ENCODE measurements around the gene ADAT3. TPM values are rescaled to one million over a fixed set of nuclear protein-coding genes. Genes with fewer than 3 reads are reported as not detected.
A peak's percentile ranks its signal among the peaks of the same experiment; 100 is the strongest.

The ADAT3 gene
- total RNA-seq, 6 donors from 2014 or later: 6.1 to 25.1 (median 12.0) TPM

- ATAC-seq (ENCODE audit: low FRiP score in 2 of 2) (no peak), DNase-seq (peak in 1 of 2 donors; percentile 81)
- no peaks in the 10 kb centered on the region for H3K27me3 ChIP-seq
- no peak overlapping the region for H3K4me3 ChIP-seq
- H3K36me3 ChIP-seq: no peaks in the 10 kb centered on the region
- no peak overlapping the region for H3K27ac ChIP-seq
- no peak for TF ChIP-seq POLR2A (IDR thresholded peaks at IDR 0.05)
- TF ChIP-seq POLR2AphosphoS5 (IDR thresholded peaks at IDR 0.05): no peak
- no peak for TF ChIP-seq EP300 (IDR thresholded peaks at IDR 0.05)
- TF ChIP-seq CTCF (IDR thresholded peaks at IDR 0.05): no peak
- WGBS, 2 donors: 87 to 92% methylated on average over 18 to 21 of the region's 24 CpGs
- H3K4me1 ChIP-seq: peaks cover 5 to 11% (median 10%) of the 10 kb centered on the region in 4 donors
- H3K9me3 ChIP-seq: no peaks in the 10 kb centered on the region
Measured at GRCh38 chr19:1936916-1937610, 31.9 kb downstream of the ADAT3 start.

- H3K4me1 ChIP-seq: peaks cover 8 to 21% (median 19%) of the 10 kb centered on the region in 4 donors
- 83 to 85% methylated on average over 7 of the region's 7 CpGs for WGBS, 2 donors
- H3K4me3 ChIP-seq: no peak overlapping the region
- ATAC-seq (ENCODE audit: low FRiP score in 2 of 2) (no peak), DNase-seq (no peak)
- H3K36me3 ChIP-seq: no peaks in the 10 kb centered on the region
- no peak for TF ChIP-seq EP300 (IDR thresholded peaks at IDR 0.05)
- TF ChIP-seq CTCF (IDR thresholded peaks at IDR 0.05): no peak
- no peak for TF ChIP-seq POLR2AphosphoS5 (IDR thresholded peaks at IDR 0.05)
- no peak for TF ChIP-seq POLR2A (IDR thresholded peaks at IDR 0.05)
- H3K27ac ChIP-seq: no peak overlapping the region
- H3K9me3 ChIP-seq: no peaks in the 10 kb centered on the region
- no peaks in the 10 kb centered on the region for H3K27me3 ChIP-seq
Measured at GRCh38 chr19:1938071-1938470, 32.9 kb downstream of the ADAT3 start.

GRCh38 chr19:1941146-1942077, 36.2 kb downstream of the ADAT3 start, which contains the start of gene CSNK1G2:
TSS of gene CSNK1G2 (plus strand) at chr19:1941172. CDS start at chr19:1969773, 28,601 bp downstream.
- 0 to 2% methylated on average over 8 to 63 of the region's 97 CpGs for WGBS, 2 donors
- Histone ChIP-seq H3K4me3 (peak within 1 kb of the TSS; percentile 75 to 90 (median 83)), H3K27me3 (no peaks in the 10 kb centered on the region), H3K27ac (peak within 1 kb of the TSS; percentile 94 to 100 (median 96)), H3K9me3 (no peaks in the 10 kb centered on the region), H3K4me1 (peaks cover 32 to 50% (median 36%) of the 10 kb centered on the region in 4 donors), H3K36me3 (no peaks in the 10 kb centered on the region)
- DNase-seq (no peak), ATAC-seq (ENCODE audit: low FRiP score in 2 of 2) (no peak)
- TF ChIP-seq EP300 (IDR thresholded peaks at IDR 0.05) (no peak), CTCF (IDR thresholded peaks at IDR 0.05) (peak in 4 of 6 experiments; percentile 28 to 80 (median 72)), POLR2A (IDR thresholded peaks at IDR 0.05) (no peak), POLR2AphosphoS5 (IDR thresholded peaks at IDR 0.05) (no peak)

DNA sequence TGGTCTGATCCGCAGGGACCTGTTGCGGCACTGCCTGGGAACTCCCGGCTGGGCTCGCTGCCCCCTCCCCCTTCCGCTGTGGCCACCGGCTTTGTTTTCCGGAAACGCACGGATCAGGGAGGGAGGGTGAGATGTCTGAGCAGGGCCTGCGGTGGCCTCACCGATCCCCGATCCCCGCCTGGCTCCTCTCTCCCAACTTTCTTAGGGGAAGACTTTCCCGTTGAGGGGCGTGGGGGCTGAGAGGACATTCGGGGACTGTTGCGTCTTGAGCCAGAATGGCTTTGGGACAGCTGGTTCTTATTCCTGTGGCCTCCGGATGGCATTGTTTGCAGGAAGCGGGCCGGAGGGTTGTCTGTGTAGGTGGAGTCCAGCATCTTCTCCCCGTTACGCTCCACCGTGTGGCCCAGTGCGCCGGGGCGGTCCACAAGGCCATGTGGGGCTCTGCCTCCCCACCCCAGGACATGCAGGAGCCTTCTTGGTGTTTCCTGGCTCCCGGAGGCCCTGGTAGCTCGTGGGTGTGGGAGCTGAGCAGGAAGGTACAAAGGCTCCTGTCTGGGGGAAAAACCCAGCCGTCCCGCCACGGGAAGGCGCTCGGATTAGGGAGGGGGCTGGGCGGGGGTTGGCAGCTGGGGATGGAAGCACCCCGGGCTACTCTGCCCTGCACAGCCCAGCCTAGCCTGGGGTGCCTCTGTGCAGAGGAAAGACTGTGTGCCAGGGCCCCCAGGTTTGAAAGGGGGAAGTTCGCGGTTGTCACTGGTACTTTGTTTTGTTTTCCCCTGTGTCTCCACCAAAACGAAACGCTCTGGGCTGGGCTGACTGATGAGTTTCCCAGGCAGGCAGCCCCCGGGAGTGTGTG, 37.1 kb downstream of the ADAT3 start:
- no peaks in the 10 kb centered on the region for H3K9me3 ChIP-seq
- ATAC-seq (ENCODE audit: low FRiP score in 2 of 2) (peak; percentile 46 to 73), DNase-seq (peak; percentile 91)
- H3K4me1 ChIP-seq: peaks cover 32 to 53% (median 36%) of the 10 kb centered on the region in 4 donors
- H3K36me3 ChIP-seq: peaks cover 0 to 2% (median 0%) of the 10 kb centered on the region in 4 donors
- 1 to 2% methylated on average over 21 to 39 of the region's 40 CpGs for WGBS, 2 donors
- peak overlapping the region; percentile 91 to 100 (median 96) for H3K27ac ChIP-seq
- H3K27me3 ChIP-seq: no peaks in the 10 kb centered on the region
- TF ChIP-seq POLR2A (IDR thresholded peaks at IDR 0.05): peak in 3 of 4 donors; percentile 34 to 51 (median 36)
- no peak for TF ChIP-seq CTCF (IDR thresholded peaks at IDR 0.05)
- peak in 1 of 4 donors; percentile 32 for TF ChIP-seq EP300 (IDR thresholded peaks at IDR 0.05)
- TF ChIP-seq POLR2AphosphoS5 (IDR thresholded peaks at IDR 0.05): peak; percentile 83 to 90
- H3K4me3 ChIP-seq: peak overlapping the region; percentile 75 to 90 (median 83)
